Measurements from ENCODE around the gene NSUN3. TPM values are rescaled to one million over a fixed set of nuclear protein-coding genes. Genes with fewer than 3 reads are reported as not detected.
A peak's percentile ranks its signal among the peaks of the same experiment; 100 is the strongest.
"Not testable (repeated sequence)": the region's sequence is repeated elsewhere in the genome, so short reads cannot be mapped to it uniquely, and the experiment has no call there.

NSUN3 gene
- total RNA-seq: 10 to 100 TPM; 15.0 to 15.3 TPM

- Mint-ChIP-seq H3K27ac (peak within 1 kb of the TSS; percentile 100), H3K4me3 (peak within 1 kb of the TSS; percentile 97), H3K9me3 (ENCODE audit: low read depth) (peaks cover 6% of the 10 kb centered on the region), H3K27me3 (no peaks in the 10 kb centered on the region), H3K4me1 (peaks cover 44% of the 10 kb centered on the region), H3K36me3 (peaks cover 55% of the 10 kb centered on the region)
- DNase-seq (peak; percentile 92), ATAC-seq (peak; percentile 90)
- CTCF ChIA-PET: interaction anchor here (0.6 to 2.8 kb wide), 10 partner anchors 9 to 89 kb away, joined by 3 to 15 read pairs (median 4); partner anchors contain the start of genes ARL13B and PROS1
These were observed at the start of gene NSUN3, which contains the start of gene DHFR2 for GRCh38 chr3:94062513-94063404. Gene NSUN3, plus strand, starts transcription at chr3:94063061. Its CDS starts 66 bp downstream, at chr3:94063127. Gene DHFR2, minus strand, starts transcription at chr3:94062916. Its CDS starts 1,405 bp downstream, at chr3:94061511.

GRCh38 chr3:94015025-94015424 lies 47.8 kb upstream of the NSUN3 start:
- Mint-ChIP-seq H3K27ac (no peak overlapping the region), H3K36me3 (peaks cover 34% of the 10 kb centered on the region), H3K9me3 (ENCODE audit: low read depth) (peaks cover 5% of the 10 kb centered on the region), H3K4me3 (no peak overlapping the region), H3K27me3 (no peaks in the 10 kb centered on the region), H3K4me1 (peaks cover 25% of the 10 kb centered on the region)
- ATAC-seq (no peak), DNase-seq (no peak)
- CTCF ChIA-PET: interaction anchor here (1.4 kb wide), 1 partner anchor 14 kb away, joined by 4 read pairs; the partner anchor contains the start of gene STX19

- H3K4me1 Mint-ChIP-seq: peaks cover 4% of the 10 kb centered on the region
These were observed 43.2 kb upstream of the NSUN3 start for GRCh38 chr3:94019659-94020058.

GRCh38 chr3:94020293-94020692 lies 42.6 kb upstream of the NSUN3 start:
- no peak overlapping the region for H3K4me3 Mint-ChIP-seq
- H3K4me1 Mint-ChIP-seq: no peaks in the 10 kb centered on the region
- ATAC-seq: no peak
- no peak overlapping the region for H3K27ac Mint-ChIP-seq
- H3K9me3 Mint-ChIP-seq (ENCODE audit: low read depth): no peaks in the 10 kb centered on the region
- CTCF ChIA-PET: no interaction called here
- DNase-seq: no peak
- peaks cover 8% of the 10 kb centered on the region for H3K36me3 Mint-ChIP-seq
- H3K27me3 Mint-ChIP-seq: no peaks in the 10 kb centered on the region

More at GRCh38 chr3:94019659-94020058, 43.2 kb upstream of the NSUN3 start:
- Mint-ChIP-seq H3K27me3 (no peaks in the 10 kb centered on the region), H3K36me3 (peaks cover 14% of the 10 kb centered on the region), H3K27ac (no peak overlapping the region), H3K9me3 (ENCODE audit: low read depth) (no peaks in the 10 kb centered on the region), H3K4me3 (no peak overlapping the region)
- CTCF ChIA-PET: interaction anchor here (0.7 to 0.9 kb wide), 2 partner anchors 20 to 43 kb away, joined by 3 to 5 read pairs; partner anchors contain the start of genes DHFR2 and NSUN3
- DNase-seq (no peak), ATAC-seq (no peak)

GRCh38 chr3:94024385-94024784 lies 38.5 kb upstream of the NSUN3 start:
- Mint-ChIP-seq H3K4me1 (no peaks in the 10 kb centered on the region), H3K9me3 (ENCODE audit: low read depth) (no peaks in the 10 kb centered on the region), H3K36me3 (peaks cover 3% of the 10 kb centered on the region), H3K4me3 (no peak overlapping the region), H3K27me3 (no peaks in the 10 kb centered on the region), H3K27ac (no peak overlapping the region)
- CTCF ChIA-PET: no interaction called here
- DNase-seq: no peak
- ATAC-seq: no peak

GRCh38 chr3:94026623-94027022 lies 36.2 kb upstream of the NSUN3 start:
- CTCF ChIA-PET: interaction anchor here (0.7 kb wide), 1 partner anchor 217 kb away, joined by 3 read pairs; no protein-coding TSS in a partner anchor
- DNase-seq (no peak), ATAC-seq (no peak)
- Mint-ChIP-seq H3K9me3 (ENCODE audit: low read depth) (no peaks in the 10 kb centered on the region), H3K36me3 (peaks cover 1% of the 10 kb centered on the region), H3K4me3 (no peak overlapping the region), H3K27me3 (no peaks in the 10 kb centered on the region), H3K27ac (no peak overlapping the region), H3K4me1 (no peaks in the 10 kb centered on the region)

DNA sequence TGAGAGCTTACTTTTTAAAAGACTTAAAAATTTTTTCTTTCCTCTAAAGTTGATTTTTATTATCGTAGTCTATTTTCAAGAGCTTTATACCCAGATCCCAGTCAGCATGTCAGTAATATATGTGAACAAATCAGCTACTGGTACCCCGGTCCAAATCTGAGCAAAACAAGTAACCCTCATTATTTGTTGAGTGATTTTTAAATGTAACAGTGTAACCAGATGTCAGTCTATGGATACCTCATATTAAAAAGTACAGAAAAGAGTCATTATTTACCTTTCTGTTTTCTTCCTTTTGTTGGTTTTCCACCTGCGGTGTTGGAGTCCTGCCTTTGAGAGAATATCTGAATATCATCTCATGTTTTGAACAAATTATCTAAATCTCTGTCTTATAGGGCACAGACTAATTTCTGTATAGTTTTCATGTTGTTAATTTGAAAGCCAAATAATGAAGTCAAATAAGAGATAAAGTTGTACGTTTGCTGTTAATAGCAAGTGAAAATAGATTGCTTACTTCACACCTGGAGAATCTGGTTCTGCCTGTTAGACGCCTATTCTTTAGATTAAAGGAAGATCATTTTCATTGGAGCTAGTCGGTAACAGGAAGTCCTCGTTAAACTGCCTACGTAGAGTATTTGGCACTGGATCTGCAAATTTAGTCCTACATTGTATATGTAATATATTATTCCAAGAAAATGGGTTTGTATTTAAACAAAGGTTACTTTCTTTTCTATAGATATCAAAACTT lies 34.6 kb upstream of the NSUN3 start, which contains the start of gene STX19:
Gene STX19 (minus strand): TSS at position 505 of the 745 bp plus-strand sequence. CDS start 13,328 bp downstream, outside the sequence.
- no peak for ATAC-seq
- no peak for DNase-seq
- no peaks in the 10 kb centered on the region for H3K4me1 Mint-ChIP-seq
- no peak within 1 kb of the TSS for H3K4me3 Mint-ChIP-seq
- H3K27ac Mint-ChIP-seq: no peak within 1 kb of the TSS
- peaks cover 4% of the 10 kb centered on the region for H3K36me3 Mint-ChIP-seq
- CTCF ChIA-PET: interaction anchor here (1.6 kb wide), 3 partner anchors 14 to 42 kb away, joined by 3 to 4 read pairs (median 4); no protein-coding TSS in a partner anchor
- H3K27me3 Mint-ChIP-seq: no peaks in the 10 kb centered on the region
- no peaks in the 10 kb centered on the region for H3K9me3 Mint-ChIP-seq (ENCODE audit: low read depth)

DNA sequence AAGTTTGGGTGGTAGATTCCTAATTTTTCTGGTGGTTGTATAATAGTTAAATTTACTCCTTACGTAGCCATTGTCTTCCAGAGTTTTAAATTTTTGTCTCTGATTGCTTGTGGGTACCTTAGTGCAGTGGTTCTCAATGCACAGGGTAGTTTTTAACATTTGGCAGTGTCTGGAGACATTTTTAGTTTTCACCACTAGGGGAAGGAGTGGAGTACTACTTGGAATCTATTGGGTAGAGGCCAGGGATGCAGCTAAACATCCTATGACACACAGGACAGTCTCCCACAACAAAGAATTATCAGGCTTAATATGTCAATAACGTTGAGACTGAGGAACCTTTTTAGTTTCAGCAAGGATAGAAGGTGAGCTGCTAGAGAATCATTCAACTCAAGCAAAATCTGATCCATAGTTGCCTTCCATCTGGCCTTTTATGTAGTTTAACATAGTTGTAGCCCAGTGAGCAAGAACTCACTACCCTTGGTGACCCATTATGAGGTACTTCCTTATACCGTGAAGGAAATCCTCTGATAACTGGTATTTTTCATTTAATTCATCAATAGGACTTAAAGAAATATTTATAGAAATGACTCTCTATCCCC lies 25.9 kb upstream of the NSUN3 start:
- H3K4me3 Mint-ChIP-seq: no peak overlapping the region
- peak; percentile 33 for ATAC-seq
- CTCF ChIA-PET: interaction anchor here (0.7 to 1.8 kb wide), 3 partner anchors 21 to 29 kb away, joined by 3 to 6 read pairs (median 3); partner anchors contain the start of genes DHFR2 and NSUN3
- H3K9me3 Mint-ChIP-seq (ENCODE audit: low read depth): no peaks in the 10 kb centered on the region
- no peak overlapping the region for H3K27ac Mint-ChIP-seq
- no peaks in the 10 kb centered on the region for H3K4me1 Mint-ChIP-seq
- peaks cover 4% of the 10 kb centered on the region for H3K36me3 Mint-ChIP-seq
- DNase-seq: no peak
- H3K27me3 Mint-ChIP-seq: no peaks in the 10 kb centered on the region

GRCh38 chr3:94043285-94043684 lies 19.6 kb upstream of the NSUN3 start:
- Mint-ChIP-seq H3K27me3 (no peaks in the 10 kb centered on the region), H3K9me3 (ENCODE audit: low read depth) (no peaks in the 10 kb centered on the region), H3K4me1 (no peaks in the 10 kb centered on the region), H3K4me3 (no peak overlapping the region), H3K36me3 (peaks cover 21% of the 10 kb centered on the region), H3K27ac (no peak overlapping the region)
- DNase-seq (no peak), ATAC-seq (no peak)
- CTCF ChIA-PET: no interaction called here

DNA sequence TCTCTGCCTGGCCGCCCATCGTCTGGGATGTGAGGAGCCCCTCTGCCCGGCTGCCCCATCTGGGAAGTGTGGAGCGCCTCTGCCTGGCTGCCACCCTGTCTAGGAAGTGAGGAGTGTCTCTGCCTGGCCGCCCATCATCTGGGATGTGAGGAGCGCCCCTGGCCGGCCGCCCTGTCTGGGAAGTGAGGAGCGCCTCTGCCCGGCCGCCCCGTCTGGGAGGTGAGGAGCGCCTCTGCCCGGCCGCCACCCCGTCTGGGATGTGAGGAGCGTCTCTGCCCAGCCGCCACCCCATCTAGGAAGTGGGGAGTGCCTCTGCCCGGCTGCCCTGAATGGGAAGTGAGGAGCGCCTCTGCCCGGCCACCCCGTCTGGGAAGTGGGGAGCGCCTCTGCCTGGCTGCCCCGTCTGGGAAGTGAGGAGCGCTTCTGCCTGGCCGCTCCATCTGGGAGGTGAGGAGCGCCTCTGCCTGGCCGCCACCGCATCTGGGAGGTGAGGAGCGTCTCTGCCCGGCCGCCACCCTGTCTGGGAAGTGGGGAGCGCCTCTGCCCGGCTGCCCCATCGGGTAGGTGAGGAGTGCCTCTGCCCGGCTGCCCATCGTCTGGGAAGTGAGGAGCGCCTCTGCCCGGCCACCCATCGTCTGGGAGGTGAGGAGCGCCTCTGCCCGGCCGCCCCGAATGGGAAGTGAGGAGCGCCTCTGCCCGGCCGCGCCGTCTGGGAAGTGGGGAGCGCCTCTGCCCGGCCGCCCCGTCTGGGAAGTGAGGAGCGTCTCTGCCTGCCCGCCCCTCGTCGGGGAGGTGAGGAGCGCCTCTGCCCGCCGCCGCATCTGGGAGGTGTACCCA lies 18.5 kb upstream of the NSUN3 start:
- H3K27ac Mint-ChIP-seq; CTCF ChIA-PET; H3K9me3 Mint-ChIP-seq (ENCODE audit: low read depth); ATAC-seq; H3K4me3 Mint-ChIP-seq; DNase-seq; H3K27me3 Mint-ChIP-seq; H3K4me1 Mint-ChIP-seq: not testable (repeated sequence)
- peaks cover 21% of the 10 kb centered on the region for H3K36me3 Mint-ChIP-seq

GRCh38 chr3:94046533-94046932 lies 16.3 kb upstream of the NSUN3 start:
- Mint-ChIP-seq H3K27me3 (no peaks in the 10 kb centered on the region), H3K4me1 (no peaks in the 10 kb centered on the region), H3K9me3 (ENCODE audit: low read depth) (no peaks in the 10 kb centered on the region), H3K4me3 (no peak overlapping the region), H3K36me3 (peaks cover 21% of the 10 kb centered on the region), H3K27ac (no peak overlapping the region)
- DNase-seq (no peak), ATAC-seq (no peak)
- CTCF ChIA-PET: no interaction called here

DNA sequence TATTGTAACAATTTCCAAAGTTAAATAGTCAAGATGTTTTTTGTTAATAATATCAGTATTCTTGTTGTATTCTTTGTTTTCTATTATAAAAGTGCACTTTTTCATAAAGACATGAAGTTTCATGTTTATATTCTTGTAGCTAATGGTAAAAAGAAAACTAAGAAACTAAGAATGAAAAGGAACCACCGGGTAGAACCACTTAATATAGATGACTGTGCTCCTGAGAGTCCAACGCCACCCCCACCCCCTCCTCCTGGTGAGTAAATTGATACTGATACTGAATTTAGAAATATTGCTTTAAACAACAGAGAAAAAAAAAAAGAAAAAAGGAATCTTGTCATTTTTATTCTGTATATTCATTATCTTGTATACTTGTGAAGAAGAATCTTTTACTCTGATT lies 13.6 kb upstream of the NSUN3 start:
- no peaks in the 10 kb centered on the region for H3K9me3 Mint-ChIP-seq (ENCODE audit: low read depth)
- ATAC-seq: no peak
- H3K4me3 Mint-ChIP-seq: no peak overlapping the region
- H3K36me3 Mint-ChIP-seq: peaks cover 10% of the 10 kb centered on the region
- H3K4me1 Mint-ChIP-seq: no peaks in the 10 kb centered on the region
- CTCF ChIA-PET: no interaction called here
- no peak overlapping the region for H3K27ac Mint-ChIP-seq
- no peak for DNase-seq
- H3K27me3 Mint-ChIP-seq: no peaks in the 10 kb centered on the region

Measured in activated CD8-positive, alpha-beta memory T cell treated with anti-CD3 and anti-CD28 coated beads, Interleukin-2, amount 10 ng/mL, durations not matched to agents 7 days and 5 days (primary cell).